ENCODE results near the gene VRK3.

DNA sequence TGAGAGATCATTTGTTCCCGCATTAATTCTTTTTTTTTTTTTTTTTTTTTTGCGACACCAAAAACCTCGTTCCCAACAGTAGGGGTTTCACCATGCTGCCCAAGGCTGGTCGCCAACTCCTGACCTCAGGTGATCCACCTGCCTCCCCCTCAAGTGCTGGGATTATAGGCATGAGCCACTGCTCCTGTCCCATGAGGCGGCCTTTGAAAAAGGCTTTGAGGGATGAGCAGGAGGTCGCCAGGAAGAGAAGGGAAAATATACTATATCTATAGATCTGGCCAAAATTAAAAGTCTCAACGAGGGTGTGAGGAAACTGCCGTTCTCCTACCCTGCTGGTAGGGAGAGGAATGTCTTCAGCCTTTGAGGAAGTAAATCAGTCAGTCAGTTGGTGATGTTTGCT lies 26.8 kb upstream of the VRK3 start:
- TF ChIP-seq, protein P1, sequence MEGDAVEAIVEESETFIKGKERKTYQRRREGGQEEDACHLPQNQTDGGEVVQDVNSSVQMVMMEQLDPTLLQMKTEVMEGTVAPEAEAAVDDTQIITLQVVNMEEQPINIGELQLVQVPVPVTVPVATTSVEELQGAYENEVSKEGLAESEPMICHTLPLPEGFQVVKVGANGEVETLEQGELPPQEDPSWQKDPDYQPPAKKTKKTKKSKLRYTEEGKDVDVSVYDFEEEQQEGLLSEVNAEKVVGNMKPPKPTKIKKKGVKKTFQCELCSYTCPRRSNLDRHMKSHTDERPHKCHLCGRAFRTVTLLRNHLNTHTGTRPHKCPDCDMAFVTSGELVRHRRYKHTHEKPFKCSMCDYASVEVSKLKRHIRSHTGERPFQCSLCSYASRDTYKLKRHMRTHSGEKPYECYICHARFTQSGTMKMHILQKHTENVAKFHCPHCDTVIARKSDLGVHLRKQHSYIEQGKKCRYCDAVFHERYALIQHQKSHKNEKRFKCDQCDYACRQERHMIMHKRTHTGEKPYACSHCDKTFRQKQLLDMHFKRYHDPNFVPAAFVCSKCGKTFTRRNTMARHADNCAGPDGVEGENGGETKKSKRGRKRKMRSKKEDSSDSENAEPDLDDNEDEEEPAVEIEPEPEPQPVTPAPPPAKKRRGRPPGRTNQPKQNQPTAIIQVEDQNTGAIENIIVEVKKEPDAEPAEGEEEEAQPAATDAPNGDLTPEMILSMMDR (IDR thresholded peaks at IDR 0.05) = no peak
- TF ChIP-seq EP300 (IDR thresholded peaks at IDR 0.05; ENCODE audit: low read depth) (no peak), POLR2AphosphoS5 (IDR thresholded peaks at IDR 0.05) (no peak)

All from transverse colon (tissue), 4 donors.